HepG2 (cell line): ENCODE measurements around the gene IL1R1. TPM values are rescaled to one million over a fixed set of nuclear protein-coding genes. Genes with fewer than 3 reads are reported as not detected.

Experiments
- CREM ChIP-seq, 2 experiments: sonication (generic) in 1 of 2; formaldehyde crosslinking in 1 of 2; IDR thresholded peaks; 2 replicates each; pipeline versions ENCODE4 v1.4.0 to v1.6.1; 2016 to 2020; ENCODE audit warnings: antibody characterized with exemption in 1 of 2, mild to moderate bottlenecking in 1 of 2, missing genetic modification reagents in 1 of 2
- FOXP1 ChIP-seq, 2 experiments: fragments of 450-650 bp in 1 of 2; IDR thresholded peaks; 2 replicates each; pipeline ENCODE4 v1.6.1; 2017 to 2018; ENCODE audit warnings: antibody characterized with exemption in 1 of 2
- HINFP ChIP-seq: sonication (generic); formaldehyde crosslinking; IDR thresholded peaks from 2 replicates; pipeline ENCODE4 v1.4.0; 2020; ENCODE audit warnings: low read depth, mild to moderate bottlenecking, missing genetic modification reagents
- HNF4A ChIP-seq: sonication (generic); formaldehyde crosslinking; IDR thresholded peaks from 2 replicates; pipeline ENCODE4 v1.4.0; 2020; ENCODE audit warnings: missing genetic modification reagents
- HOXA9 ChIP-seq: sonication (generic); formaldehyde crosslinking; IDR thresholded peaks from 2 replicates; pipeline ENCODE4 v1.8.1; 2022; ENCODE audit warnings: missing genetic modification reagents, mild to moderate bottlenecking, moderate library complexity, borderline replicate concordance
- IKZF1 ChIP-seq: fragments of 450-650 bp; IDR thresholded peaks from 2 replicates; pipeline ENCODE4 v1.7.1; 2016
- LCORL ChIP-seq, 2 experiments: fragments of 450-650 bp in 1 of 2; sonication (generic) in 1 of 2; formaldehyde crosslinking in 1 of 2; IDR thresholded peaks; 2 replicates each; pipeline versions ENCODE4 v1.5.0 to v1.6.1; 2017 to 2020; ENCODE audit warnings: antibody characterized with exemption in 1 of 2, missing genetic modification reagents in 1 of 2
- MYC ChIP-seq: sonication (generic); formaldehyde crosslinking; IDR thresholded peaks from 2 replicates; pipeline ENCODE4 v1.9.0; 2021; ENCODE audit warnings: missing genetic modification reagents, borderline replicate concordance
- MZF1 ChIP-seq: sonication (generic); formaldehyde crosslinking; IDR thresholded peaks from 2 replicates; pipeline ENCODE4 v1.8.1; 2023; ENCODE audit warnings: mild to moderate bottlenecking, missing genetic modification reagents, borderline replicate concordance
- PAF1 ChIP-seq: IDR thresholded peaks from 2 replicates; pipeline ENCODE4 v1.6.1; 2016; ENCODE audit warnings: missing genetic modification reagents, missing compliant biosample characterization
- PRDM10 ChIP-seq: sonication (generic); formaldehyde crosslinking; IDR thresholded peaks from 2 replicates; pipeline ENCODE4 v1.4.0; 2020; ENCODE audit warnings: low read depth, missing genetic modification reagents
- RAD51 ChIP-seq: fragments of 450-650 bp; IDR thresholded peaks from 2 replicates; pipeline ENCODE4 v1.6.1; 2016; ENCODE audit warnings: borderline replicate concordance
- RXRA ChIP-seq: sonication (generic); formaldehyde crosslinking; IDR thresholded peaks from 2 replicates; pipeline ENCODE4 v1.5.1; 2020; ENCODE audit warnings: missing genetic modification reagents
- SATB2 ChIP-seq: sonication (generic); formaldehyde crosslinking; IDR thresholded peaks from 2 replicates; pipeline ENCODE4 v1.5.0; 2020; ENCODE audit warnings: missing genetic modification reagents
- STAG1 ChIP-seq: sonication (generic); formaldehyde crosslinking; IDR thresholded peaks from 2 replicates; pipeline ENCODE4 v1.4.0; 2020; ENCODE audit warnings: missing genetic modification reagents
- TEAD2 ChIP-seq: sonication (generic); formaldehyde crosslinking; IDR thresholded peaks from 2 replicates; pipeline ENCODE4 v1.9.0; 2021; ENCODE audit warnings: missing genetic modification reagents
- THYN1 ChIP-seq: sonication (generic); formaldehyde crosslinking; IDR thresholded peaks from 2 replicates; pipeline ENCODE4 v1.8.1; 2023; ENCODE audit warnings: low read depth, mild to moderate bottlenecking, moderate library complexity, missing genetic modification reagents, borderline replicate concordance
- ZNF44 ChIP-seq: sonication (generic); formaldehyde crosslinking; IDR thresholded peaks from 2 replicates; pipeline ENCODE4 v1.5.1; 2020; ENCODE audit warnings: mild to moderate bottlenecking, missing genetic modification reagents
- ZNF740 ChIP-seq: sonication (generic); formaldehyde crosslinking; IDR thresholded peaks from 2 replicates; pipeline ENCODE4 v1.4.0; 2020; ENCODE audit warnings: missing genetic modification reagents
- ZSCAN22 ChIP-seq: sonication (generic); formaldehyde crosslinking; IDR thresholded peaks from 2 replicates; pipeline ENCODE4 v1.4.0; 2020; ENCODE audit warnings: mild to moderate bottlenecking, missing genetic modification reagents
- polyA plus RNA-seq, 8 experiments: library from polyadenylated mRNA; depleted of rRNA in 3 of 8; stranded (reverse) in 7 of 8; unstranded in 1 of 8; fragments of >200 nt; fragmentation: Illumina TruSeq in 4 of 8; extraction: Trizol in 4 of 8; gene quantifications; 2 replicates each; pipeline versions ENCODE4 v1.2.1 to v1.2.3, GENCODE V29; 2011 to 2016; ENCODE audit warnings: low read depth in 4 of 8, missing spikeins in 1 of 8, mixed read lengths in 1 of 8; ENCODE audit not compliant: insufficient read depth in 1 of 8
- total RNA-seq, 5 experiments: library from RNA; depleted of rRNA; stranded (reverse); fragments of >200 nt; fragmentation: Illumina TruSeq; extraction: Trizol; gene quantifications; 2 replicates each; pipeline ENCODE4 v1.2.3, GENCODE V29; 2016; ENCODE audit warnings: low read depth in 1 of 5
- TF ChIP-seq, protein P1 (sequence below): sonication (generic); formaldehyde crosslinking; IDR thresholded peaks from 2 replicates; pipeline ENCODE4 v1.8.1; 2023; ENCODE audit warnings: mild to moderate bottlenecking, inconsistent platforms, moderate library complexity, missing genetic modification reagents, borderline replicate concordance
- TF ChIP-seq, protein P2 (sequence below): sonication (generic); formaldehyde crosslinking; IDR thresholded peaks from 2 replicates; pipeline ENCODE4 v1.8.1; 2023; ENCODE audit warnings: missing genetic modification reagents, inconsistent platforms, borderline replicate concordance

The IL1R1 gene
- total and polyA plus RNA-seq, 2 of the 13 experiments (the other 11 are each of a cell fraction or from before 2014, with no cell fraction given) = 38.0 to 93.1 TPM

GRCh38 chr2:102101849-102102635 is 40.5 kb upstream of the IL1R1 start (continued):
- TF ChIP-seq, protein P1, sequence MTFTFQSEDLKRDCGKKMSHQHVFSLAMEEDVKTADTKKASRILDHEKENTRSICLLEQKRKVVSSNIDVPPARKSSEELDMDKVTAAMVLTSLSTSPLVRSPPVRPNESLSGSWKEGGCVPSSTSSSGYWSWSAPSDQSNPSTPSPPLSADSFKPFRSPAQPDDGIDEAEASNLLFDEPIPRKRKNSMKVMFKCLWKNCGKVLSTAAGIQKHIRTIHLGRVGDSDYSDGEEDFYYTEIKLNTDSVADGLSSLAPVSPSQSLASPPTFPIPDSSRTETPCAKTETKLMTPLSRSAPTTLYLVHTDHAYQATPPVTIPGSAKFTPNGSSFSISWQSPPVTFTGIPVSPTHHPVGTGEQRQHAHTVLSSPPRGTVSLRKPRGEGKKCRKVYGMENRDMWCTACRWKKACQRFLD = no peak
- TF ChIP-seq LCORL (IDR thresholded peaks at IDR 0.05) (no peak), LCORL (CRISPR knock-in tag; IDR thresholded peaks at IDR 0.05) (no peak), HNF4A (CRISPR knock-in tag) (0 out of 2 replicates have a peak, but pooled peaks have one; percentile 8), SATB2 (no peak), CREM (IDR thresholded peaks at IDR 0.05) (peak; percentile 20; the same call in 1 of the 2 replicates), CREM (CRISPR knock-in tag; IDR thresholded peaks at IDR 0.05) (no peak), HINFP (CRISPR knock-in tag) (no peak), RXRA (CRISPR knock-in tag) (no peak), MZF1 (CRISPR knock-in tag) (no peak), FOXP1 (IDR thresholded peaks at IDR 0.05) (peak; percentile 97), FOXP1 (CRISPR knock-in tag; IDR thresholded peaks at IDR 0.05) (peak; percentile 97), THYN1 (no peak), ZNF44 (CRISPR knock-in tag) (no peak), PRDM10 (CRISPR knock-in tag) (no peak), TEAD2 (no peak), STAG1 (CRISPR knock-in tag) (no peak), ZNF740 (CRISPR knock-in tag) (no peak), PAF1 (no peak), HOXA9 (CRISPR knock-in tag) (no peak), RAD51 (no peak), IKZF1 (no peak), ZSCAN22 (CRISPR knock-in tag) (no peak), MYC (CRISPR knock-in tag) (no peak)
- TF ChIP-seq, protein P2, sequence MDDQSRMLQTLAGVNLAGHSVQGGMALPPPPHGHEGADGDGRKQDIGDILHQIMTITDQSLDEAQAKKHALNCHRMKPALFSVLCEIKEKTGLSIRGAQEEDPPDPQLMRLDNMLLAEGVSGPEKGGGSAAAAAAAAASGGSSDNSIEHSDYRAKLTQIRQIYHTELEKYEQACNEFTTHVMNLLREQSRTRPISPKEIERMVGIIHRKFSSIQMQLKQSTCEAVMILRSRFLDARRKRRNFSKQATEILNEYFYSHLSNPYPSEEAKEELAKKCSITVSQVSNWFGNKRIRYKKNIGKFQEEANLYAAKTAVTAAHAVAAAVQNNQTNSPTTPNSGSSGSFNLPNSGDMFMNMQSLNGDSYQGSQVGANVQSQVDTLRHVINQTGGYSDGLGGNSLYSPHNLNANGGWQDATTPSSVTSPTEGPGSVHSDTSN (CRISPR knock-in tag) = no peak
